ENCODE results near the gene STRADA.
A peak's percentile ranks its signal among the peaks of the same experiment; 100 is the strongest.

STRADA gene

DNA sequence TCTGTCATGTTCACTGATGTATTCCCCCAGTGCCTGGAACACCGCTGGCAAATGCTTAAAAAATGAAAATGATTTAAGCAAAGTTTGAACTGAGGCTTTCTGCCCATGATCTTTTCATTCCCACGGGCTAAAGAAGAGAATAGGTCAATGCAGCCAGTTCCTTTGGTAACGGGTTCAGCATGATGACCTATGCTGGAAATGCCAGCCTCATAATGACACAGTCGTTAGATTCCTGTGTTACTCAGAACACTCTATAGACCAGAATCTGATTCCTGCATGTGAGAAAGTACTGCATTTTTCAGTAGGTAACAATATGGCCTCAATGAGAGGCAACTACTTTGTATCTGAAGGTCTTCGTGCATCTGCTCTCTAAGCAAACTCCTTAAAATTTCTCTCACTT lies 22.6 kb downstream of the STRADA start:
- TF ChIP-seq, protein P1, sequence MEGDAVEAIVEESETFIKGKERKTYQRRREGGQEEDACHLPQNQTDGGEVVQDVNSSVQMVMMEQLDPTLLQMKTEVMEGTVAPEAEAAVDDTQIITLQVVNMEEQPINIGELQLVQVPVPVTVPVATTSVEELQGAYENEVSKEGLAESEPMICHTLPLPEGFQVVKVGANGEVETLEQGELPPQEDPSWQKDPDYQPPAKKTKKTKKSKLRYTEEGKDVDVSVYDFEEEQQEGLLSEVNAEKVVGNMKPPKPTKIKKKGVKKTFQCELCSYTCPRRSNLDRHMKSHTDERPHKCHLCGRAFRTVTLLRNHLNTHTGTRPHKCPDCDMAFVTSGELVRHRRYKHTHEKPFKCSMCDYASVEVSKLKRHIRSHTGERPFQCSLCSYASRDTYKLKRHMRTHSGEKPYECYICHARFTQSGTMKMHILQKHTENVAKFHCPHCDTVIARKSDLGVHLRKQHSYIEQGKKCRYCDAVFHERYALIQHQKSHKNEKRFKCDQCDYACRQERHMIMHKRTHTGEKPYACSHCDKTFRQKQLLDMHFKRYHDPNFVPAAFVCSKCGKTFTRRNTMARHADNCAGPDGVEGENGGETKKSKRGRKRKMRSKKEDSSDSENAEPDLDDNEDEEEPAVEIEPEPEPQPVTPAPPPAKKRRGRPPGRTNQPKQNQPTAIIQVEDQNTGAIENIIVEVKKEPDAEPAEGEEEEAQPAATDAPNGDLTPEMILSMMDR (IDR thresholded peaks at IDR 0.05; ENCODE audit: unreplicated experiment in 3 of 3), result no peak
- peaks cover 13% of the 10 kb centered on the region for H3K36me3 Mint-ChIP-seq (ENCODE audit: low read depth)
- H3K9me3 Mint-ChIP-seq, result no peaks in the 10 kb centered on the region
- H3K27me3 Mint-ChIP-seq (ENCODE audit: low read depth), result no peaks in the 10 kb centered on the region
- H3K4me1 Mint-ChIP-seq, result no peaks in the 10 kb centered on the region
- H3K27ac Mint-ChIP-seq, result no peak overlapping the region
- H3K4me3 Mint-ChIP-seq, result no peak overlapping the region

DNA sequence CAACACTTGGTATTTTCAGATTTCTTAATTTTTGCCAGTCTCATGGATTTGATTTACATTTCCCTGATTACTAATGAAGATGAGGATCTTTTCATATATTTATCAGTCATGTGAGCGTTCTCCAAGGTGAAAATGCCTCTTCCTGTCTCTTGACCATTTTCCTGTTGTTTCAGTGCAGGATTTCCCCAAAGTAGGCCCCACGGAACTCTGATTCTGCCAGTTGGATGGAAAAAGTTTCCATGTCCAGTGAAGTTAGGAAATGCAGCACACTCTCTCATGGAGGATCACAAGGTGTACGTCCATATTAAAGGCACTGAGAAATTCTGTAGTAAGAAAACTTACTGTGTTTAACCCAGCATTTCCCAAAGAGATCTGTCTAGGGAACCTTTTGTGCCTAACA lies 25.2 kb downstream of the STRADA start:
- no peak overlapping the region for H3K4me3 Mint-ChIP-seq
- H3K9me3 Mint-ChIP-seq, result no peaks in the 10 kb centered on the region
- no peaks in the 10 kb centered on the region for H3K27me3 Mint-ChIP-seq (ENCODE audit: low read depth)
- no peak overlapping the region for H3K27ac Mint-ChIP-seq
- TF ChIP-seq, protein P1 (IDR thresholded peaks at IDR 0.05; ENCODE audit: unreplicated experiment in 3 of 3), result no peak
- no peaks in the 10 kb centered on the region for H3K4me1 Mint-ChIP-seq
- peaks cover 12% of the 10 kb centered on the region for H3K36me3 Mint-ChIP-seq (ENCODE audit: low read depth)

DNA sequence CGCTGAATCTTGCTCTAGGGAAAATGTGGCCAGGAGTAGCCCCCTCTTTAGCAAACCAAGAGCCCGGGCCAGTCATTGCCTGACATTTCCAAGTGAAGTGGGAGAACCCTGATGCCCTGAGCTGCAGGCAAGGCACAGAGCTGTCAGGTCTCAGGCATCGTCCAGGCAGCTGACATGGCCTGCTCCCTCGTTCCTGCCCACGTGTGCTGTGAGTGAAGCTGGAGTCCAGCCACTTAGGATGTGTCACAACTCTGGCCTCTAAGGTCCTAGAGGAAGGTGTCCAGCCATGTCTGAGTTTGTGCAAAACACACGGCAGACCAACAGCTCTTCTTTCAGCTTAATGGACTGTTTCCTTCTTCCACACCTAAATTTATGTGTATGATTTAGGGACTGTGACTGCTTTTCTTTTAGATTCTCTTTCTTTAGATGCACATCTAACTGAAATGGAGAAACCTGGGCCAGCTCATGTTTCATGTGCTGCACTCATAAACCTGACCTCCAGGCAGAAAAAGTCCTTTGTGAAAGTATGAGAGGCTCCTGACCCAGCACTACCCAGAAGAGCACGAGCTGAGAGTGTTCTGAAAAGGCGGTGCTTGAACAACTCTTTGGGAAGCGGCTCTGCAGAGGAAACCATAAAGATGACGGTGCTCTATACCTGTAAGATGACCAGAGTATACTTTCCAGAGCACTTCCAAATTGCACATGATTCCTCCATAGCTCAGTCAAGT lies 26.9 kb downstream of the STRADA start:
- peak overlapping the region in 1 of 3 experiments; percentile 69 for H3K27ac Mint-ChIP-seq
- H3K4me3 Mint-ChIP-seq, result no peak overlapping the region
- H3K9me3 Mint-ChIP-seq, result no peaks in the 10 kb centered on the region
- TF ChIP-seq, protein P1 (IDR thresholded peaks at IDR 0.05; ENCODE audit: unreplicated experiment in 3 of 3), result no peak
- no peaks in the 10 kb centered on the region for H3K27me3 Mint-ChIP-seq (ENCODE audit: low read depth)
- H3K4me1 Mint-ChIP-seq, result no peaks in the 10 kb centered on the region
- peaks cover 13% of the 10 kb centered on the region for H3K36me3 Mint-ChIP-seq (ENCODE audit: low read depth)

DNA sequence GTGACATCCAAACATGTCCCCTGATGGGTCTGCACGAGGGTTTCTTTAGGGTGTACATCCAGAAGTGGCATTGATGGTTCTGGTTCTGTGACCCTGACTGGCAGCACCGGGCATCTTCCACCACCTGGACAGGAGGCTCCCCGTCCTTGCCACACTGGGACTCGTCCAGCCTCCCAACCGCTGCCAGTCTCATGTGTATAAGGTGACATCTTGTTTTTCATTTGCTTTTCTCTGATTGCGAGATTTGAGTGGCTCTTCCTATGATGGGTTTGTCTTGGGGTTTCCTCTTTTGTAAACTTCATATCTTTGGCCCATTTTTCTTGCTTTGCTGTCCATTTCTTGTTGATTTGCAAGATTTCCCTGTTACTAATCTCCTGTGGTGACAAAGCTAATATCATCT lies 32.5 kb downstream of the STRADA start:
- H3K27ac Mint-ChIP-seq, result no peak overlapping the region
- H3K4me3 Mint-ChIP-seq, result no peak overlapping the region
- peaks cover 32% of the 10 kb centered on the region for H3K36me3 Mint-ChIP-seq (ENCODE audit: low read depth)
- TF ChIP-seq, protein P1 (IDR thresholded peaks at IDR 0.05; ENCODE audit: unreplicated experiment in 3 of 3), result no peak
- H3K27me3 Mint-ChIP-seq (ENCODE audit: low read depth), result no peaks in the 10 kb centered on the region
- H3K9me3 Mint-ChIP-seq, result no peaks in the 10 kb centered on the region
- H3K4me1 Mint-ChIP-seq, result no peaks in the 10 kb centered on the region

DNA sequence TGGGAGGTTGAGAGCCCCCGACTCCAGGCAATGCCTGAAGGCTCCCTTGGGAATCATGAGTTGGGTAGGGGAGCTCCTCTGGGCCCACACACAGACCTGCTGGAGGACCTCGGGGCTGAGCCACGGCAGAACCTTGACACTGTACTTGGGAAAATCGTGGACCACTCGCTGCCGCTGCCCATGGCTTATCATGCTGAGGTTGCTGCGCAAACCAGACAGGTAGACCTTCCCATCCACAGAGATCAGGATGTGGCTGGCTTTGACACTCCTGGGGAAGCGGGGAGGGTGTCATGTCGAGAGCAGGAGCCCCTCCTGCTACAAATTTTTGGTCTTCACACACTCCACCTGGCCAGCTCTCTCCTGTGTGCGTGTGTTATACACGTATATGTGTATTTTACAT lies 34.4 kb downstream of the STRADA start:
- Mint-ChIP-seq H3K9me3 (no peaks in the 10 kb centered on the region), H3K27me3 (ENCODE audit: low read depth) (peaks cover 3% of the 10 kb centered on the region), H3K4me1 (peaks cover 11% of the 10 kb centered on the region), H3K36me3 (ENCODE audit: low read depth) (peaks cover 36% of the 10 kb centered on the region), H3K4me3 (no peak overlapping the region), H3K27ac (no peak overlapping the region)
- TF ChIP-seq, protein P1 (IDR thresholded peaks at IDR 0.05; ENCODE audit: unreplicated experiment in 3 of 3), result no peak

All from nephron (organoid).